ENCODE results near the gene PERM1. TPM values are rescaled to one million over a fixed set of nuclear protein-coding genes. Genes with fewer than 3 reads are reported as not detected.

PERM1 gene
- total and polyA plus RNA-seq, 9 of the 15 experiments (the other 6 are each of a cell fraction or from before 2014, with no cell fraction given), result not detected

DNA sequence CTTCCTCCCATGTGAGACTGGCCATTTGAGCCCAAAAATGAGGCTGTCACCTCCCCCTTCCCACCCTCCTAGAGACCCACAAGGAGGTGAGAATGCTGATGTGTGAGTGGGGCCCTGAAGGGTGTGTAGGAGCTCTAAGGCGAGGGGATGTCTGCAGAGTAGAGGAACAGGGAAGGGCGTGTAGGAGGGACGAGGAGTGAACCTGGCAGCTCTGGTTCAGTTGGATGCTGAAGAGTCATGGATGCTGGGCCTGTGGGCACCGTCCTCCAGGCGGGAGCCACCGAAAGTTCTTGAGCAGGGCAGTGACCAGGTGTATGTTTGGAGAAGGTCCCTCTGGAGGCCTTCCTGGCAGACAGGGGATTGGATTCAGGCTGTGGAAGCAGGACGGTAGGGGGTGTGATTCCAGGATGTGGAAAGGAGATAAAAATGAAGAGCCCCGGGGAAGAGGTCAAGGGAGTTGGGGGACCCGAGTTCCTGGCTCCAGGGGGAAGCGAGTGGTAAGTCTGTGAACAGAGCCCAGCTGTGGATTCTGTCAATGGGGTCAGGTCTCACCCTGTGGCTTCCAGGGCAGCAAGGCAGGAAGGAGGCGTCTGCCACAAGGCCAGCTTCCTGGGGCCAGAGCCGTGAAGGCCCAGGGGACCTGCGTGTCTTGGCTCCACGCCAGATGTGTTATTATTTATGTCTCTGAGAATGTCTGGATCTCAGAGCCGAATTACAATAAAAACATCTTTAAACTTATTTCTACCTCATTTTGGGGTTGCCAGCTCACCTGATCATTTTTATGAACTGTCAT, 50.3 kb downstream of the PERM1 start:
- CTCF ChIA-PET (ENCODE audit: low intra/inter-chr PET ratio), result no interaction called here
- Histone ChIP-seq H3K9ac (ENCODE audit: insufficient read depth in 1 of 2, low read depth in 2 of 2, low read length in 2 of 2) (peak overlapping the region in 1 of 2 experiments; percentile 56; a peak in 1 of 4 replicates), H3K27ac (ENCODE audit: extremely low read depth, low read depth, low read length) (no peak overlapping the region), H3K9me3 (replicated peaks; ENCODE audit: control insufficient read depth, insufficient read depth, low read depth, low read length) (no peaks in the 10 kb centered on the region), H3K36me3 (ENCODE audit: control insufficient read depth, insufficient read depth, low read length) (no peaks in the 10 kb centered on the region), H3K4me1 (replicated peaks in 1 of 2; ENCODE audit: control insufficient read depth in 2 of 2, insufficient read depth in 2 of 2, low read length in 2 of 2) (peaks cover 0 to 75% of the 10 kb centered on the region in 2 experiments; a peak in 4 of 5 replicates), H3K4me3 (no peak overlapping the region), H4K20me1 (replicated peaks; ENCODE audit: control insufficient read depth, insufficient read depth, low read length) (peaks cover 30% of the 10 kb centered on the region), H3K27me3 (ENCODE audit: control insufficient read depth in 2 of 2, insufficient read depth in 2 of 2, low read length in 2 of 2) (peaks cover 37 to 78% of the 10 kb centered on the region in 2 experiments; a peak in 4 of 5 replicates), H3K9me1 (ENCODE audit: control insufficient read depth, insufficient read depth, low read length) (no peaks in the 10 kb centered on the region), H3K4me2 (ENCODE audit: insufficient read depth, low read length) (no peak overlapping the region), H2AFZ (ENCODE audit: low read depth, low read length) (no peak overlapping the region), H3K79me2 (ENCODE audit: control insufficient read depth, insufficient read depth, low read length) (no peaks in the 10 kb centered on the region)
- POLR2A ChIA-PET, result interaction anchor here (0.5 to 1.0 kb wide), 4 partner anchors 8 to 15 kb away, joined by 3 to 4 read pairs (median 3); no protein-coding TSS in a partner anchor
- TF ChIP-seq NFIC (IDR thresholded peaks at IDR 0.05), result peak; percentile 93
- TF ChIP-seq, protein P1, sequence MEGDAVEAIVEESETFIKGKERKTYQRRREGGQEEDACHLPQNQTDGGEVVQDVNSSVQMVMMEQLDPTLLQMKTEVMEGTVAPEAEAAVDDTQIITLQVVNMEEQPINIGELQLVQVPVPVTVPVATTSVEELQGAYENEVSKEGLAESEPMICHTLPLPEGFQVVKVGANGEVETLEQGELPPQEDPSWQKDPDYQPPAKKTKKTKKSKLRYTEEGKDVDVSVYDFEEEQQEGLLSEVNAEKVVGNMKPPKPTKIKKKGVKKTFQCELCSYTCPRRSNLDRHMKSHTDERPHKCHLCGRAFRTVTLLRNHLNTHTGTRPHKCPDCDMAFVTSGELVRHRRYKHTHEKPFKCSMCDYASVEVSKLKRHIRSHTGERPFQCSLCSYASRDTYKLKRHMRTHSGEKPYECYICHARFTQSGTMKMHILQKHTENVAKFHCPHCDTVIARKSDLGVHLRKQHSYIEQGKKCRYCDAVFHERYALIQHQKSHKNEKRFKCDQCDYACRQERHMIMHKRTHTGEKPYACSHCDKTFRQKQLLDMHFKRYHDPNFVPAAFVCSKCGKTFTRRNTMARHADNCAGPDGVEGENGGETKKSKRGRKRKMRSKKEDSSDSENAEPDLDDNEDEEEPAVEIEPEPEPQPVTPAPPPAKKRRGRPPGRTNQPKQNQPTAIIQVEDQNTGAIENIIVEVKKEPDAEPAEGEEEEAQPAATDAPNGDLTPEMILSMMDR (IDR thresholded peaks at IDR 0.05 in 2 of 3, conservative IDR thresholded peaks at IDR 0.05 in 1 of 3; ENCODE audit: insufficient read depth in 2 of 3, low read depth in 1 of 3, low read length in 3 of 3), result peak; percentile 4 to 23 (median 12); a peak in 1 of 6 replicates
- TF ChIP-seq, protein P2, sequence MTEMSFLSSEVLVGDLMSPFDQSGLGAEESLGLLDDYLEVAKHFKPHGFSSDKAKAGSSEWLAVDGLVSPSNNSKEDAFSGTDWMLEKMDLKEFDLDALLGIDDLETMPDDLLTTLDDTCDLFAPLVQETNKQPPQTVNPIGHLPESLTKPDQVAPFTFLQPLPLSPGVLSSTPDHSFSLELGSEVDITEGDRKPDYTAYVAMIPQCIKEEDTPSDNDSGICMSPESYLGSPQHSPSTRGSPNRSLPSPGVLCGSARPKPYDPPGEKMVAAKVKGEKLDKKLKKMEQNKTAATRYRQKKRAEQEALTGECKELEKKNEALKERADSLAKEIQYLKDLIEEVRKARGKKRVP (CRISPR knock-in tag; IDR thresholded peaks at IDR 0.05), result no peak
- TF ChIP-seq POLR2H (tag; IDR thresholded peaks at IDR 0.05; ENCODE audit: low read depth), result no peak
- no peak for TF ChIP-seq CHD2 (IDR thresholded peaks at IDR 0.05; ENCODE audit: low read depth, low read length)
- TF ChIP-seq, protein P3, sequence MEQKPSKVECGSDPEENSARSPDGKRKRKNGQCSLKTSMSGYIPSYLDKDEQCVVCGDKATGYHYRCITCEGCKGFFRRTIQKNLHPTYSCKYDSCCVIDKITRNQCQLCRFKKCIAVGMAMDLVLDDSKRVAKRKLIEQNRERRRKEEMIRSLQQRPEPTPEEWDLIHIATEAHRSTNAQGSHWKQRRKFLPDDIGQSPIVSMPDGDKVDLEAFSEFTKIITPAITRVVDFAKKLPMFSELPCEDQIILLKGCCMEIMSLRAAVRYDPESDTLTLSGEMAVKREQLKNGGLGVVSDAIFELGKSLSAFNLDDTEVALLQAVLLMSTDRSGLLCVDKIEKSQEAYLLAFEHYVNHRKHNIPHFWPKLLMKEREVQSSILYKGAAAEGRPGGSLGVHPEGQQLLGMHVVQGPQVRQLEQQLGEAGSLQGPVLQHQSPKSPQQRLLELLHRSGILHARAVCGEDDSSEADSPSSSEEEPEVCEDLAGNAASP (IDR thresholded peaks at IDR 0.05), result no peak
- TF ChIP-seq NFIX (CRISPR knock-in tag; IDR thresholded peaks at IDR 0.05; ENCODE audit: low read depth), result 0 out of 2 replicates have a peak, but pooled peaks have one; percentile 41
- TF ChIP-seq, protein P4, sequence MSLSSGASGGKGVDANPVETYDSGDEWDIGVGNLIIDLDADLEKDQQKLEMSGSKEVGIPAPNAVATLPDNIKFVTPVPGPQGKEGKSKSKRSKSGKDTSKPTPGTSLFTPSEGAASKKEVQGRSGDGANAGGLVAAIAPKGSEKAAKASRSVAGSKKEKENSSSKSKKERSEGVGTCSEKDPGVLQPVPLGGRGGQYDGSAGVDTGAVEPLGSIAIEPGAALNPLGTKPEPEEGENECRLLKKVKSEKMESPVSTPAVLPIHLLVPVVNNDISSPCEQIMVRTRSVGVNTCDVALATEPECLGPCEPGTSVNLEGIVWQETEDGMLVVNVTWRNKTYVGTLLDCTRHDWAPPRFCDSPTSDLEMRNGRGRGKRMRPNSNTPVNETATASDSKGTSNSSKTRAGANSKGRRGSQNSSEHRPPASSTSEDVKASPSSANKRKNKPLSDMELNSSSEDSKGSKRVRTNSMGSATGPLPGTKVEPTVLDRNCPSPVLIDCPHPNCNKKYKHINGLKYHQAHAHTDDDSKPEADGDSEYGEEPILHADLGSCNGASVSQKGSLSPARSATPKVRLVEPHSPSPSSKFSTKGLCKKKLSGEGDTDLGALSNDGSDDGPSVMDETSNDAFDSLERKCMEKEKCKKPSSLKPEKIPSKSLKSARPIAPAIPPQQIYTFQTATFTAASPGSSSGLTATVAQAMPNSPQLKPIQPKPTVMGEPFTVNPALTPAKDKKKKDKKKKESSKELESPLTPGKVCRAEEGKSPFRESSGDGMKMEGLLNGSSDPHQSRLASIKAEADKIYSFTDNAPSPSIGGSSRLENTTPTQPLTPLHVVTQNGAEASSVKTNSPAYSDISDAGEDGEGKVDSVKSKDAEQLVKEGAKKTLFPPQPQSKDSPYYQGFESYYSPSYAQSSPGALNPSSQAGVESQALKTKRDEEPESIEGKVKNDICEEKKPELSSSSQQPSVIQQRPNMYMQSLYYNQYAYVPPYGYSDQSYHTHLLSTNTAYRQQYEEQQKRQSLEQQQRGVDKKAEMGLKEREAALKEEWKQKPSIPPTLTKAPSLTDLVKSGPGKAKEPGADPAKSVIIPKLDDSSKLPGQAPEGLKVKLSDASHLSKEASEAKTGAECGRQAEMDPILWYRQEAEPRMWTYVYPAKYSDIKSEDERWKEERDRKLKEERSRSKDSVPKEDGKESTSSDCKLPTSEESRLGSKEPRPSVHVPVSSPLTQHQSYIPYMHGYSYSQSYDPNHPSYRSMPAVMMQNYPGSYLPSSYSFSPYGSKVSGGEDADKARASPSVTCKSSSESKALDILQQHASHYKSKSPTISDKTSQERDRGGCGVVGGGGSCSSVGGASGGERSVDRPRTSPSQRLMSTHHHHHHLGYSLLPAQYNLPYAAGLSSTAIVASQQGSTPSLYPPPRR (CRISPR knock-in tag; IDR thresholded peaks at IDR 0.05; ENCODE audit: borderline replicate concordance), result no peak
- 10% methylated on average over 15 of the region's 15 CpGs for WGBS (ENCODE audit: insufficient coverage, low coverage, missing lambda C conversion rate)
- FAIRE-seq, result no peak
- BruUV-seq (replicated peaks), result no TSS peak
- in situ Hi-C loops (cut with MboI), result no loop called here
- ATAC-seq, result no peak
- intact Hi-C loops (cut with micrococcal nuclease), result no loop called here
- no peak for DNase-seq (ENCODE audit: extremely low read depth in 1 of 4, low spot score in 3 of 4)

All from K562 (cell line).